ENCODE results near the gene NHERF2. TPM values are rescaled to one million over a fixed set of nuclear protein-coding genes. Genes with fewer than 3 reads are reported as not detected.

Gene NHERF2
- total RNA-seq, 1 donor from 2014 or later: 23.4 TPM

DNA sequence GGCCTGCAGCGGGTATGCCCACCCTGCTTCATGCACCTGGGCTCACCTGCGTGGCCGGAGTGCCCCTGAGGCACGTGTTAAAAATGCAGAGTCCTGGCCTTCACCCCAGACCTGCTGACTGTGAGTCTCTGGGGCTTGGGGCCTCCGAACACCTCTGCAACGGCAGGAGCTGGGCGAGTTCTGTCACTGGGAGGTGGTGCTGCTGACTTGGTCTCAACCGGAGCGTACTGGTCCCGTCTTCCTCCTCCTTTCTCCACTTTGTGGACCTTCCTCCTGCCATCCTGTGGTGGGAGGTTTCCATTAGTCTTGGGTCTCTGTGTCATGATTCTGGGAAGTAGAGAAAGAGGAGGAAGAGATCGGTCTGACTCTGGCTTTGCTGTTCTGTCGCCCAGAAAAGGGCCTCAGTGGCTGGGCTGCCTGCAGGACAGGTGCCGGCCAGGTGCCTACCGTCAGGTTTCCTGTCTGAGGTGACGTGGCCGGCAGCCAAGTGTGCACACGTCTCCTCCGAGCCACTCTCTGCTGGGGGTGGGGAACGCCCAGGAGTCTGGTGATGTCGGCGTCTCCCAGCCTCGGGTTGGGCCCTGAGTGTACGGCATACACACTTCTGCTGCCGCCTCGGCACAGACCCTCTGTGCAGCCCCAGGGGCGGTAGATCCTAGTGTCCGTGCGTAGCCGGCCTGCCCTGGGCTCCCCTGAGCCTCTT, 28.0 kb downstream of the NHERF2 start:
- H3K27ac Mint-ChIP-seq: no peak overlapping the region
- H3K27me3 Mint-ChIP-seq: no peaks in the 10 kb centered on the region
- TF ChIP-seq, protein P1, sequence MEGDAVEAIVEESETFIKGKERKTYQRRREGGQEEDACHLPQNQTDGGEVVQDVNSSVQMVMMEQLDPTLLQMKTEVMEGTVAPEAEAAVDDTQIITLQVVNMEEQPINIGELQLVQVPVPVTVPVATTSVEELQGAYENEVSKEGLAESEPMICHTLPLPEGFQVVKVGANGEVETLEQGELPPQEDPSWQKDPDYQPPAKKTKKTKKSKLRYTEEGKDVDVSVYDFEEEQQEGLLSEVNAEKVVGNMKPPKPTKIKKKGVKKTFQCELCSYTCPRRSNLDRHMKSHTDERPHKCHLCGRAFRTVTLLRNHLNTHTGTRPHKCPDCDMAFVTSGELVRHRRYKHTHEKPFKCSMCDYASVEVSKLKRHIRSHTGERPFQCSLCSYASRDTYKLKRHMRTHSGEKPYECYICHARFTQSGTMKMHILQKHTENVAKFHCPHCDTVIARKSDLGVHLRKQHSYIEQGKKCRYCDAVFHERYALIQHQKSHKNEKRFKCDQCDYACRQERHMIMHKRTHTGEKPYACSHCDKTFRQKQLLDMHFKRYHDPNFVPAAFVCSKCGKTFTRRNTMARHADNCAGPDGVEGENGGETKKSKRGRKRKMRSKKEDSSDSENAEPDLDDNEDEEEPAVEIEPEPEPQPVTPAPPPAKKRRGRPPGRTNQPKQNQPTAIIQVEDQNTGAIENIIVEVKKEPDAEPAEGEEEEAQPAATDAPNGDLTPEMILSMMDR (conservative IDR thresholded peaks at IDR 0.05): no peak
- no peak overlapping the region for H3K4me3 Mint-ChIP-seq
- H3K9me3 Mint-ChIP-seq: no peaks in the 10 kb centered on the region
- H3K36me3 Mint-ChIP-seq: no peaks in the 10 kb centered on the region
- no peak for DNase-seq (ENCODE audit: extremely low spot score, unreplicated experiment)
- H3K4me1 Mint-ChIP-seq (ENCODE audit: unreplicated experiment): no peaks in the 10 kb centered on the region

DNA sequence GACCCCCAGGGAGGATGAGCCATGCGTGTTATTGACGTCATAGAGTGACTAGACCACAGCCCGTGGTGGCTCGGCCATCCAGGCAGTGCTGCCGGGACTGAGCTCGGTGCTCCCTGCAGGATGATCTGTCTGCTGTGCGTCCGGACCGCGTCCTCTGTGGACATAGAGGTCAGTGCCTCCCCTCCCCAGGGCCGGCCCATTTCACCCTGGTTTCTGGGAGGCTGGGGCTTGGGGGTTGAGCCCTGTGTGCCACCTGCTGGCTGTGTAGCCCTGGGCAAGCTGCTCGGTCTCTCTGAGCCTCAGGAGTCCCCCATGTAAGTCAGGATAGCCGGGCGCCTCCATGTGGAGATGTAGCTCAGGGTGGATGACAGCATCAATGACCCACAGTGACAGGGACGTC, 29.4 kb downstream of the NHERF2 start:
- H3K4me1 Mint-ChIP-seq (ENCODE audit: unreplicated experiment): no peaks in the 10 kb centered on the region
- TF ChIP-seq, protein P1 (conservative IDR thresholded peaks at IDR 0.05): no peak
- H3K27me3 Mint-ChIP-seq: no peaks in the 10 kb centered on the region
- H3K9me3 Mint-ChIP-seq: no peaks in the 10 kb centered on the region
- H3K4me3 Mint-ChIP-seq: no peak overlapping the region
- H3K36me3 Mint-ChIP-seq: no peaks in the 10 kb centered on the region
- no peak for DNase-seq (ENCODE audit: extremely low spot score, unreplicated experiment)
- H3K27ac Mint-ChIP-seq: no peak overlapping the region

DNA sequence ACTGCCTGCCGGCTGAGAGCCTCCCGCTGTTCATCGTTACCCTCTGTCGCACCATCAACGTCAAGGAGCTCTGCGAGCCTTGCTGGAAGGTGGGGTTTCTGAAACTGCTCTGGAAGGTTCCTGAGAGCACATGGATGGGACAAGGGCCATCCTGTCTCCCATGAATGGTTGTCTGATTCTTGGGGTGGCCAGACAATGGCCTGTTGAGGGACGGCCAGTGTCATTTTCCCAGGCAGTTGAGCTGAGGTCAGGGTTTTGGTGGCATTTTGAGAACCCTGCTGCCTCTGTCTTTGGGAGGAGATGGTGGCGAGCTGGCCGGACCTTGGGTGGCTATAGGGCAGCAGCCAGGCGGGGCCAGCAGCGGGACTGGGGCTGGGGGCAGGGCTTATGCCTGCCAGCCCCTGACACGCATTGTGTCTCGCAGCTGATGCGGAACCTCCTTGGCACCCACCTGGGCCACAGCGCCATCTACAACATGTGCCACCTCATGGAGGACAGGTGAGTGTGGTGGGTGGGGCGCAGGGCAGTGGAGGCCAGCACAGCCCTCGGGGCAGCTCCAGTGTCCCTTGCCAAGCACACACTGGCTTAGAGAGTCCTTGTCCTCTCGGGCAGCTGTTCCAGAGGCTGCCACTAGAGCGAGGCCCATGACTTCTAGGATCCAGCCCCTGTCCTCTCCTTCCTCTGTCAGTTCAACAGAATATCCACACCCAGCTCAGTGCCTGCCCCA, 30.1 kb downstream of the NHERF2 start:
- Mint-ChIP-seq H3K9me3 (no peaks in the 10 kb centered on the region), H3K4me3 (no peak overlapping the region), H3K27ac (peak overlapping the region; percentile 23), H3K36me3 (no peaks in the 10 kb centered on the region), H3K27me3 (no peaks in the 10 kb centered on the region), H3K4me1 (ENCODE audit: unreplicated experiment) (no peaks in the 10 kb centered on the region)
- TF ChIP-seq, protein P1 (conservative IDR thresholded peaks at IDR 0.05): peak; percentile 60
- DNase-seq (ENCODE audit: extremely low spot score, unreplicated experiment): no peak

DNA sequence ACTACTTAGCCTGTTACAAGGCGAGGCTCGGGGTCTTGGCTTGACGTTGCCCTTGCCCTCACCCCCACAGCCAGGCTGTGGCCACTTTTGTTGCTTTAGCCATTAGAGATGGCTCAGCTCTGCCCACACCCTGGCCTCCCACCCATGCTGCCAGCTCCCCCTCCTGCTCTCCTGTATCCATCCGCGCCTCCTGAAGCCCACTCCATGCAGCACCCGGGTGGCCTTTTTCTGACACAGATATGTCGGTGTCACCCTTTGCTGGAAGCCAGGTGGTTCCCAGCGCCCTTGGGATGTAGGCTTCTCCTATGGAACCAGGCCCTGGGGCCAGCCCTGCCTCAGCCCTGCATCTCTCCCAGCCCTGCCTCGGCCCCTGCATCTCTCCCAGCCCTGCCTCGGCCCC, 30.7 kb downstream of the NHERF2 start:
- peak overlapping the region; percentile 23 for H3K27ac Mint-ChIP-seq
- H3K9me3 Mint-ChIP-seq: no peaks in the 10 kb centered on the region

DNA sequence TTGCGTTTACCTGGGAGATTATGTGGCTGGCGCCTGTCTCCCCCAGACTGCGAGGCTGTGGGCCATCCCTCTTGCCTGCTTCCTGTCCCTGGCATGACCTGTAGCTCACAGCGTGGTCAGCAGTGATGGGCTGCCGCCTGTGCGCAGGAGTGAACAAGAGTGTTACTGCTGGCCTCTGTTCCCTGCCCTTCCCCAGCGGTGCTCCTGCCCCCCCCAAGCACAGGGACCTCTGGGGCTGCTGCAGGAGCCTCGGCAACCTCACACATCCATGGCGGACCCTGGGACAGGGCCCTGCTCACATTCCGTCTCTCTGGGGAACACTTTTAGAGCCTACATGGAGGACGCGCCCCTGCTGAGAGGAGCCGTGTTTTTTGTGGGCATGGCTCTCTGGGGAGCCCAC, 31.7 kb downstream of the NHERF2 start:
- TF ChIP-seq, protein P1 (conservative IDR thresholded peaks at IDR 0.05): no peak
- Mint-ChIP-seq H3K4me3 (no peak overlapping the region), H3K9me3 (no peaks in the 10 kb centered on the region), H3K4me1 (ENCODE audit: unreplicated experiment) (no peaks in the 10 kb centered on the region), H3K27me3 (no peaks in the 10 kb centered on the region), H3K36me3 (no peaks in the 10 kb centered on the region), H3K27ac (no peak overlapping the region)
- DNase-seq (ENCODE audit: extremely low spot score, unreplicated experiment): no peak

More for the DNA sequence above, 30.7 kb downstream of the NHERF2 start:
- Mint-ChIP-seq H3K4me1 (ENCODE audit: unreplicated experiment) (no peaks in the 10 kb centered on the region), H3K36me3 (no peaks in the 10 kb centered on the region), H3K4me3 (no peak overlapping the region), H3K27me3 (no peaks in the 10 kb centered on the region)
- DNase-seq (ENCODE audit: extremely low spot score, unreplicated experiment): no peak
- TF ChIP-seq, protein P1 (conservative IDR thresholded peaks at IDR 0.05): no peak
